Nephron progenitor cell (in vitro differentiated cells): ENCODE measurements around the gene FAM162B.
A peak's percentile ranks its signal among the peaks of the same experiment; 100 is the strongest.
"Not testable (repeated sequence)": the region's sequence is repeated elsewhere in the genome, so short reads cannot be mapped to it uniquely, and the experiment has no call there.

Experiments used
- DNase-seq: peaks from one replicate; pipeline ENCODE4 v3.0.0; 2021
- H3K27ac Mint-ChIP-seq: 2 replicates; pipeline ENCODE4 v1.8.0; 2021; ENCODE audit warnings: mild to moderate bottlenecking, moderate library complexity, mixed read lengths
- H3K27me3 Mint-ChIP-seq: 2 replicates; pipeline ENCODE4 v1.8.0; 2021; ENCODE audit warnings: mild to moderate bottlenecking, low read depth, mixed read lengths; ENCODE audit not compliant: poor library complexity
- H3K36me3 Mint-ChIP-seq: 2 replicates; pipeline ENCODE4 v1.8.0; 2021; ENCODE audit warnings: low read depth, mixed read lengths
- H3K4me1 Mint-ChIP-seq: 2 replicates; pipeline ENCODE4 v1.8.0; 2021; ENCODE audit warnings: mixed read lengths
- H3K4me3 Mint-ChIP-seq: 2 replicates; pipeline ENCODE4 v1.8.0; 2021; ENCODE audit warnings: mild to moderate bottlenecking, moderate library complexity, mixed read lengths
- H3K9me3 Mint-ChIP-seq: 2 replicates; pipeline ENCODE4 v1.8.0; 2021; ENCODE audit warnings: mild to moderate bottlenecking, moderate library complexity, mixed read lengths
- CTCF ChIP-seq: fragments of 200-600 bp; sonication (generic); IDR thresholded peaks from 2 replicates; pipeline ENCODE4 v1.5.0; 2021; ENCODE audit warnings: antibody characterized with exemption

Gene FAM162B

GRCh38 chr6:116745176-116745575 is 20.3 kb downstream of the FAM162B start:
- H3K4me3 Mint-ChIP-seq: no peak overlapping the region
- no peaks in the 10 kb centered on the region for H3K36me3 Mint-ChIP-seq
- no peak for TF ChIP-seq CTCF
- no peak for DNase-seq
- H3K9me3 Mint-ChIP-seq: peaks cover 9% of the 10 kb centered on the region
- H3K4me1 Mint-ChIP-seq: no peaks in the 10 kb centered on the region
- H3K27ac Mint-ChIP-seq: no peak overlapping the region
- no peaks in the 10 kb centered on the region for H3K27me3 Mint-ChIP-seq

GRCh38 chr6:116741571-116741970 is 23.9 kb downstream of the FAM162B start:
- Mint-ChIP-seq H3K9me3 (peaks cover 30% of the 10 kb centered on the region), H3K4me1 (no peaks in the 10 kb centered on the region), H3K36me3 (peaks cover 22% of the 10 kb centered on the region), H3K27ac (peak overlapping the region; percentile 36), H3K27me3 (no peaks in the 10 kb centered on the region), H3K4me3 (no peak overlapping the region)
- no peak for TF ChIP-seq CTCF
- DNase-seq: no peak

- H3K27ac Mint-ChIP-seq, H3K4me1 Mint-ChIP-seq, DNase-seq, H3K4me3 Mint-ChIP-seq, H3K27me3 Mint-ChIP-seq: not testable (repeated sequence)
- H3K36me3 Mint-ChIP-seq: peaks cover 32% of the 10 kb centered on the region
- peaks cover 34% of the 10 kb centered on the region for H3K9me3 Mint-ChIP-seq
Measured at GRCh38 chr6:116740486-116740885, 25.0 kb downstream of the FAM162B start.

GRCh38 chr6:116737004-116737403 is 28.5 kb downstream of the FAM162B start:
- H3K27me3 Mint-ChIP-seq: no peaks in the 10 kb centered on the region
- H3K9me3 Mint-ChIP-seq: peaks cover 31% of the 10 kb centered on the region
- no peaks in the 10 kb centered on the region for H3K4me1 Mint-ChIP-seq
- H3K4me3 Mint-ChIP-seq: no peak overlapping the region
- H3K27ac Mint-ChIP-seq: no peak overlapping the region
- no peak for DNase-seq
- H3K36me3 Mint-ChIP-seq: peaks cover 45% of the 10 kb centered on the region
- no peak for TF ChIP-seq CTCF

GRCh38 chr6:116730513-116730912 is 35.0 kb downstream of the FAM162B start:
- Mint-ChIP-seq H3K27me3 (no peaks in the 10 kb centered on the region), H3K36me3 (peaks cover 43% of the 10 kb centered on the region), H3K27ac (no peak overlapping the region), H3K4me3 (no peak overlapping the region), H3K4me1 (no peaks in the 10 kb centered on the region), H3K9me3 (peaks cover 1% of the 10 kb centered on the region)
- no peak for TF ChIP-seq CTCF
- no peak for DNase-seq

GRCh38 chr6:116726947-116727346 is 38.6 kb downstream of the FAM162B start:
- no peak for TF ChIP-seq CTCF
- Mint-ChIP-seq H3K4me1 (no peaks in the 10 kb centered on the region), H3K36me3 (peaks cover 56% of the 10 kb centered on the region), H3K27ac (no peak overlapping the region), H3K4me3 (no peak overlapping the region), H3K27me3 (no peaks in the 10 kb centered on the region), H3K9me3 (no peaks in the 10 kb centered on the region)
- no peak for DNase-seq
